Thymus (tissue), 11 donors: ENCODE measurements around the gene ATRNL1. TPM values are rescaled to one million over a fixed set of nuclear protein-coding genes. Genes with fewer than 3 reads are reported as not detected.
"Not testable (repeated sequence)": the region's sequence is repeated elsewhere in the genome, so short reads cannot be mapped to it uniquely, and the experiment has no call there.

ENCODE experiments used
- DNase-seq, 9 donors: peaks; one replicate each; pipeline ENCODE4 v3.0.0-alpha.2; 2013; ENCODE audit warnings: low spot score in 9 of 9, low read depth in 6 of 9, missing footprints in 1 of 9
- H3K27ac ChIP-seq, 2 donors: one replicate each; pipeline ENCODE4 v1.5.1; 2013; ENCODE audit warnings: control low read depth in 1 of 2, low read depth in 1 of 2, low read length in 1 of 2, mild to moderate bottlenecking in 1 of 2, moderate library complexity in 1 of 2
- H3K27me3 ChIP-seq, 2 donors: one replicate each; pipeline ENCODE4 v1.5.1; 2013; ENCODE audit warnings: low read length in 1 of 2; ENCODE audit not compliant: control insufficient read depth in 2 of 2, insufficient read depth in 1 of 2
- H3K36me3 ChIP-seq, 2 donors: one replicate each; pipeline ENCODE4 v1.5.1; 2013; ENCODE audit warnings: low read length in 1 of 2, mild to moderate bottlenecking in 1 of 2, moderate library complexity in 1 of 2; ENCODE audit not compliant: control insufficient read depth in 2 of 2, insufficient read depth in 2 of 2
- H3K4me1 ChIP-seq, 2 donors: one replicate each; pipeline ENCODE4 v1.5.1; 2013; ENCODE audit warnings: low read length in 2 of 2; ENCODE audit not compliant: control insufficient read depth in 2 of 2, insufficient read depth in 2 of 2
- H3K4me3 ChIP-seq, 2 donors: one replicate each; pipeline ENCODE4 v1.5.1; 2013; ENCODE audit warnings: low read length in 2 of 2, control low read depth in 1 of 2, mild to moderate bottlenecking in 1 of 2
- H3K9me3 ChIP-seq, 2 donors: one replicate each; pipeline ENCODE4 v1.5.1; 2013; ENCODE audit warnings: low read length in 1 of 2, mild to moderate bottlenecking in 1 of 2; ENCODE audit not compliant: control insufficient read depth in 2 of 2, insufficient read depth in 1 of 2
- WGBS: extraction: QIAGEN DNeasy Blood & Tissue Kit; methylation state at CpG from one replicate; pipeline ENCODE4 v1.1.7; 2013; 5-methylcytosine and 5-hydroxymethylcytosine counted together
- polyA plus RNA-seq: library from polyadenylated mRNA; stranded (reverse); fragments of 200-250 nt; gene quantifications from one replicate; pipeline ENCODE4 v1.2.3, GENCODE V29; 2013
- total RNA-seq: library from RNA; stranded (reverse); fragments of 120-200 nt; gene quantifications from one replicate; pipeline ENCODE4 v1.2.4, GENCODE V29; 2013
- donor health status: healthy.

ATRNL1 gene
- total and polyA plus RNA-seq, 2 donors = 0.84 to 3.4 TPM

DNA sequence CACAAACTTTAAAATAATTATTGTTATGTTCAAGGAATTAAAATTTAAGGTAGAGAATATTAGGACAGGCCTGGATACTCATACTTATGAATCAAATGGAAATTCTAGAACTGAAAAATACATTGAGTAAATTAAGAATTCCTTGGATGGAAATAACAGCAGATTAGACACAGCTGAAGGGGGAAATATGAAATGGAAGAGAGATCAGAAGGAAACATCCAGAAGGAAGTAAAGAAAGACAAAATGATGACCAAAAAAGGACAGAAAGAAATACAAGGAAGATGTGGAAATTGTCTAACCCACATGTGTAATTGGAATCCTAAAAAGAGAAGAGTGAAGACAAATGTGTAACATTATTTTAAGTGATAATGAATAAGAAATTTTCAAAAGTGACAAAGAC is 128.9 kb downstream of the ATRNL1 start:
- Histone ChIP-seq H3K9me3 (no peaks in the 10 kb centered on the region), H3K4me3 (no peak overlapping the region), H3K4me1 (no peaks in the 10 kb centered on the region), H3K27ac (no peak overlapping the region), H3K27me3 (no peaks in the 10 kb centered on the region), H3K36me3 (no peaks in the 10 kb centered on the region)
- no peak for DNase-seq

DNA sequence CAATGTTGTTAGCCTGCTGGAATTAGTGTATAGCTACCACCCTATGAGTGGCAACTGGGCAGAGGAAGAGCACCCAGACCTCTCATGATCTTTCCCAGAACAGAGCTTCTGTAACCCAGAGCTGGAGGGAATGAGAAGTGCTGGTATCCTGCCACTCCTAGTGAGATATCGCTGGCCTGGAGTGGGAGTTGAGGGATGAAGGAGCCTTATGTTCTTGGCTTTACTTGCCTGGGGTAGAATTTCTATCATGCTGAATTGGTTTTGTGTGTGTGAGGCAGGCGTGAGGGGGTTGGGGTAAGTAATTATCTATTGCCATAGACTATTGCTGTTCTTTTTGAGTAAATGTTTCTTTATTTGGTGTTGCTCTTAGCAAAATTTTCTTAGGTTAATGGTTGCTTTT is 146.6 kb downstream of the ATRNL1 start:
- Histone ChIP-seq H3K4me1 (no peaks in the 10 kb centered on the region), H3K27me3 (no peaks in the 10 kb centered on the region), H3K36me3 (no peaks in the 10 kb centered on the region), H3K27ac (no peak overlapping the region), H3K4me3 (no peak overlapping the region), H3K9me3 (no peaks in the 10 kb centered on the region)
- DNase-seq = no peak
- WGBS = 95% methylated on average over 2 of the region's 2 CpGs

DNA sequence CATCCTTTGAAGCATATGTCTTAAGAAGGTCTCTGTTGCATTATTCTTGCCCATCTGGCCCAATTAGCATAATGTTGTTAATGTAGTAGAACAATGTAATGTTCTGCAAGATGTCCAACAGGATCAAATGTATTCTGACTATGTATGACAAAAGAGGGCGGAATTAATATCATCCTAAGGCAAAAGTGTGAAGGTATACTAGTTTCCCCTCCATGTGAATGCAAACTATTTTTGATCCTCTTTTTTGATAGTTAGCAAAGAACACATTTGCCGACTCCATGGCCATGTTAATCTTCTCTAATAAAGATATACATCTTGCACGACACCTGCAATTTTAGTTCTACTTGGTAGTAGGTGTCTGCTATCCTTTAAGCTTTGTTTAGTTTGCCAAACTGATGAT is 157.6 kb downstream of the ATRNL1 start:
- no peaks in the 10 kb centered on the region for H3K9me3 ChIP-seq
- no peak for DNase-seq
- WGBS = 96% methylated on average over 3 of the region's 3 CpGs
- H3K36me3 ChIP-seq = no peaks in the 10 kb centered on the region
- H3K27me3 ChIP-seq = no peaks in the 10 kb centered on the region
- no peak overlapping the region for H3K4me3 ChIP-seq
- no peaks in the 10 kb centered on the region for H3K4me1 ChIP-seq
- no peak overlapping the region for H3K27ac ChIP-seq

- not testable (repeated sequence) for DNase-seq, H3K27me3 ChIP-seq, H3K9me3 ChIP-seq, H3K4me3 ChIP-seq, H3K27ac ChIP-seq, H3K4me1 ChIP-seq, H3K36me3 ChIP-seq
- 96% methylated on average over 1 of the region's 1 CpG for WGBS
Observed at GRCh38 chr10:115253765-115254164, 160.6 kb downstream of the ATRNL1 start.

GRCh38 chr10:115272482-115272881 is 179.3 kb downstream of the ATRNL1 start:
- DNase-seq = no peak
- no peak overlapping the region for H3K4me3 ChIP-seq
- H3K27me3 ChIP-seq = no peaks in the 10 kb centered on the region
- H3K4me1 ChIP-seq = no peaks in the 10 kb centered on the region
- no peaks in the 10 kb centered on the region for H3K9me3 ChIP-seq
- no peaks in the 10 kb centered on the region for H3K36me3 ChIP-seq
- 93% methylated on average over 3 of the region's 3 CpGs for WGBS
- H3K27ac ChIP-seq = no peak overlapping the region

DNA sequence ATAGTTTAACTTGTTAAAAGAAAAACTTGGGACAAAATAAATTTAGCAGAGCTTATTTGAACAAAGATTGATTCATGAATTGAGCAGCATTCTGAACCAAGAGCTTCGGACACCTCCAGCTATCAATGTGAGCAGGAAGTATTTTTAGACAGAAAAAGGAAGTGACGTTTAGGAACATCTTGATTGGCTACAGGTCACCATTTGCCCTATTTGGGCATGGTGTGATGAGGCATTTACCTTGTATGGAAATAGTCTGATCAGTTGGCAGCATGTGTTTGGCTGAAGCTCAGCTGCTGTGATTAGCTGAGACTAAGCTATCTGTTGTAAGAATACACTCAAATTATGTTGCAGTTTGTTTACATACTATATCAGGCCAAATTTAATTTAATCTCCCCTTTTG is 185.1 kb downstream of the ATRNL1 start:
- no peak for DNase-seq
- no peaks in the 10 kb centered on the region for H3K27me3 ChIP-seq
- WGBS = 74% methylated on average over 2 of the region's 2 CpGs
- H3K4me1 ChIP-seq = no peaks in the 10 kb centered on the region
- no peak overlapping the region for H3K27ac ChIP-seq
- H3K4me3 ChIP-seq = no peak overlapping the region
- H3K9me3 ChIP-seq = no peaks in the 10 kb centered on the region
- H3K36me3 ChIP-seq = no peaks in the 10 kb centered on the region

DNA sequence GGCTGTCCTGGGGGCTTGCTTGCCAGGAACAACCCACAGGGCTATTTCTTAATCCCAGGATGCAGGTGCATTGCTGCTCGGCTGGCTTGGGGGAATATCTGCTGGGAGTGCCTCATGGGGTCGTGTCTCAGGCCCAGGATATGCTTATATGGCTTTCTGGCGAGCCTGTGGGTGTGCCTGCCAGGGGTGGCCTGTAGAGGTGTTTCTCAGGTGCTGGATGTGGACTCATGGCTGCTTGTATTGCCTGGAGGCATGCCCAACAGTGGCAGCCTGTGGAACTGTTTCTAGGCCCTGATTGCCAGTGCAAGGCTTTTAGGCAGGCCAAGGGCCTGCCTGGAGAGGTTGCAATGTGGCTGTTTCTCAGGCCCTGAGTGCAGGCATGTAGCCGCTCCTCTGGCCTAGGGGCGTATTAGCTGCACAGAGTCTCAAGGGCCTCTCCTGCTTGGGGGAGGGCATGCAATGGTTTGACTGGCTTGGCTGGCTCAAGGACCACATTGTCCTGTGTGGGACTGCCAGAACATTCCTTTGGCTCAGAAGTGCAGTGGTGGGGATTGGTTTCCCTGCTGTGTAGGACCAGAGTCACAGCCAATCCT is 202.1 kb downstream of the ATRNL1 start:
- no peak for DNase-seq
- no peak overlapping the region for H3K27ac ChIP-seq
- H3K4me3 ChIP-seq = no peak overlapping the region
- peaks cover 0 to 7% of the 10 kb centered on the region in 2 donors for H3K9me3 ChIP-seq
- WGBS = 73% methylated on average over 5 of the region's 5 CpGs
- H3K36me3 ChIP-seq = no peaks in the 10 kb centered on the region
- no peaks in the 10 kb centered on the region for H3K27me3 ChIP-seq
- H3K4me1 ChIP-seq = no peaks in the 10 kb centered on the region

DNA sequence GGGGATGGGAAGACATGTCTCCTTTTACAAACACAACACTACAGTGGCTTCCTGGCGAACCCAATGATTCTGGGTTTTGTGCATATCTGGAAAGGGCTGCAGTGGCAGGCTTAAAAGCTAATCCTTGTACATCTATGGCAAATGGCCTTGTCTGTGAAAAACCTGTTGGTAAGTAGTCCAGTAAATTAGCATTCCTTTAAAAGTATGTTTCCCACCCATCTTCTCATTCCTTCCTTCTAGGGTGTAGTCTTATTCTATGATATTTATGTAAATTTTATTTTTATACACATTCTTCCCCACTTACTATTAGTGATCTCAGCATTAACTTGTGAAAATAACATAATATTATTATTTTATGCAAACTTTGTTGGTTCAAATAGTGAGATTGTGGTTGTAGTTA is 206.9 kb downstream of the ATRNL1 start:
- H3K9me3 ChIP-seq = peaks cover 0 to 4% of the 10 kb centered on the region in 2 donors
- no peaks in the 10 kb centered on the region for H3K36me3 ChIP-seq
- H3K27ac ChIP-seq = no peak overlapping the region
- 90% methylated on average over 1 of the region's 1 CpG for WGBS
- DNase-seq = no peak
- H3K27me3 ChIP-seq = no peaks in the 10 kb centered on the region
- no peak overlapping the region for H3K4me3 ChIP-seq
- H3K4me1 ChIP-seq = no peaks in the 10 kb centered on the region

DNA sequence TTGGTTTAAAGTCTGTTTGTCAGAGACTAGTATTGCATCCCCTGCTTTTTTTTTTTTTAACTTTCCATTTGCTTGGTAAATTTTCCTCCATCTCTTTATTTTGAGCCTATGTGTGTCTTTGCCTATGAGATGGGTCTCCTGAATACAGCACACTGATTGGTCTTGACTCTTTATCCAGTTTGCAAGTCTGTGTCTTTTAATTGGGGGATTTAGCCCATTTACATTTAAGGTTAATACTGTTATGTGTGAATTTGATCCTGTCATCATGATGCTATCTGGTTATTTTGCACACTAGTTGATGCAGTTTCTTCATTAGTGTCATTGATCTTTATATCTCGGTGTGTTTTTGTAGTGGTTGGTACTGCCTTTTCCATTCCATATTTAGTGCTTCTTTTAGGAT is 226.5 kb downstream of the ATRNL1 start:
- not testable (repeated sequence) for H3K36me3 ChIP-seq, H3K27ac ChIP-seq, H3K27me3 ChIP-seq, H3K4me1 ChIP-seq, H3K9me3 ChIP-seq, H3K4me3 ChIP-seq, DNase-seq
- WGBS = 100% methylated on average over 1 of the region's 1 CpG

- DNase-seq = no peak
- no peaks in the 10 kb centered on the region for H3K27me3 ChIP-seq
- 39% methylated on average over 2 of the region's 2 CpGs for WGBS
- H3K27ac ChIP-seq = no peak overlapping the region
- H3K4me1 ChIP-seq = no peaks in the 10 kb centered on the region
- H3K9me3 ChIP-seq = no peaks in the 10 kb centered on the region
- H3K36me3 ChIP-seq = no peaks in the 10 kb centered on the region
- no peak overlapping the region for H3K4me3 ChIP-seq
Observed at GRCh38 chr10:115321360-115321759, 228.2 kb downstream of the ATRNL1 start.
